ENCODE data around the gene KRT33B. TPM values are rescaled to one million over a fixed set of nuclear protein-coding genes. Genes with fewer than 3 reads are reported as not detected.

The KRT33B gene
- 0.14 and 0.18 TPM in 2 replicates for total RNA-seq

GRCh38 chr17:41369713-41370112, at the start of gene KRT33B:
Gene KRT33B, minus strand, starts transcription at chr17:41369813. Its CDS starts 63 bp downstream, at chr17:41369750.

GRCh38 chr17:41396996-41397660, 27.5 kb upstream of the KRT33B start, which contains the start of gene KRT31:
Gene KRT31, minus strand, starts transcription at chr17:41397608. Its CDS starts 69 bp downstream, at chr17:41397539.

GRCh38 chr17:41381943-41382342, 12.3 kb upstream of the KRT33B start, which contains the start of gene KRT34:
Gene KRT34, minus strand, starts transcription at chr17:41382306. Its CDS starts 60 bp downstream, at chr17:41382246.

GRCh38 chr17:41350381-41350878, 19.2 kb downstream of the KRT33B start, which contains the start of gene KRT33A:
Gene KRT33A, minus strand, starts transcription at chr17:41350828. Its CDS starts 61 bp downstream, at chr17:41350767.

GRCh38 chr17:41315204-41315794, 54.3 kb downstream of the KRT33B start, which contains the start of gene KRTAP17-1:
Gene KRTAP17-1, minus strand, starts transcription at chr17:41315710. Its CDS starts 60 bp downstream, at chr17:41315650.

Other genes starting within 250 kb of the KRT33B start
- gene KRTAP4-12, start 245.6 kb downstream of the KRT33B start, total RNA-seq: not detected in 2 replicates
- not detected in 2 replicates for gene KRTAP4-6, start 229.3 kb downstream of the KRT33B start, total RNA-seq
- gene KRTAP4-5, start 220.0 kb downstream of the KRT33B start, total RNA-seq: not detected in 2 replicates
- gene KRTAP4-4, start 209.1 kb downstream of the KRT33B start, total RNA-seq: not detected in 2 replicates
- gene KRTAP4-3, start 201.6 kb downstream of the KRT33B start, total RNA-seq: not detected in 2 replicates
- gene KRTAP4-2, start 191.6 kb downstream of the KRT33B start, total RNA-seq: not detected in 2 replicates
- gene KRTAP4-1, start 184.9 kb downstream of the KRT33B start, total RNA-seq: not detected in 2 replicates
- not detected in 2 replicates for gene KRTAP9-1, start 179.9 kb downstream of the KRT33B start, total RNA-seq
- gene KRTAP9-2, start 143.2 kb downstream of the KRT33B start, total RNA-seq: not detected in 2 replicates
- gene KRTAP9-3, start 137.4 kb downstream of the KRT33B start, total RNA-seq: not detected in 2 replicates
- gene KRTAP9-8, start 131.8 kb downstream of the KRT33B start, total RNA-seq: not detected in 2 replicates
- not detected in 2 replicates for gene KRTAP9-4, start 120.1 kb downstream of the KRT33B start, total RNA-seq
- not detected in 2 replicates for gene KRTAP9-9, start 114.4 kb downstream of the KRT33B start, total RNA-seq
- not detected in 2 replicates for gene KRTAP9-6, start 104.4 kb downstream of the KRT33B start, total RNA-seq
- gene KRTAP9-7, start 94.1 kb downstream of the KRT33B start, total RNA-seq: not detected in 2 replicates
- not detected in 2 replicates for gene KRTAP29-1, start 67.0 kb downstream of the KRT33B start, total RNA-seq
- not detected in 2 replicates for gene KRTAP16-1, start 60.5 kb downstream of the KRT33B start, total RNA-seq
- gene KRTAP17-1, start 54.1 kb downstream of the KRT33B start, total RNA-seq: not detected in 2 replicates
- not detected in 2 replicates for gene KRT33A, start 19.0 kb downstream of the KRT33B start, total RNA-seq
- gene KRT34, start 12.5 kb upstream of the KRT33B start, total RNA-seq: 1.00 and 1.3 TPM in 2 replicates
- gene KRT31, start 27.8 kb upstream of the KRT33B start, total RNA-seq: not detected in 2 replicates
- gene KRT37, start 54.8 kb upstream of the KRT33B start, total RNA-seq: not detected in 2 replicates
- gene KRT38, start 71.2 kb upstream of the KRT33B start, total RNA-seq: 0.09 and 0.14 TPM in 2 replicates
- under 0.01 TPM in 1 of 2 replicates, not detected in the other for gene KRT32, start 97.6 kb upstream of the KRT33B start, total RNA-seq
- not detected in 2 replicates for gene KRT35, start 111.3 kb upstream of the KRT33B start, total RNA-seq
- not detected in 2 replicates for gene KRT36, start 120.1 kb upstream of the KRT33B start, total RNA-seq
- 0.28 and 0.65 TPM in 2 replicates for gene KRT13, start 135.8 kb upstream of the KRT33B start, total RNA-seq
- 0.43 and 0.74 TPM in 2 replicates for gene KRT15, start 149.1 kb upstream of the KRT33B start, total RNA-seq
- gene KRT19, start 158.5 kb upstream of the KRT33B start, total RNA-seq: 33.6 and 58.1 TPM in 2 replicates
- not detected in 2 replicates for gene KRT9, start 202.2 kb upstream of the KRT33B start, total RNA-seq
- gene KRT14, start 217.1 kb upstream of the KRT33B start, total RNA-seq: 0.14 and 0.18 TPM in 2 replicates
- gene KRT16, start 243.0 kb upstream of the KRT33B start, total RNA-seq: 0.28 and 0.37 TPM in 2 replicates

Measured in smooth muscle cell of bladder (primary cell).